CD4-positive, alpha-beta T cell treated with Interleukin-15 for 4 hours (primary cell): ENCODE data around the gene ADAD1.

ENCODE experiments used
- DNase-seq: peaks from one replicate; pipeline ENCODE4 v3.0.0-alpha.2; 2020; ENCODE audit warnings: low spot score

The ADAD1 gene

DNA sequence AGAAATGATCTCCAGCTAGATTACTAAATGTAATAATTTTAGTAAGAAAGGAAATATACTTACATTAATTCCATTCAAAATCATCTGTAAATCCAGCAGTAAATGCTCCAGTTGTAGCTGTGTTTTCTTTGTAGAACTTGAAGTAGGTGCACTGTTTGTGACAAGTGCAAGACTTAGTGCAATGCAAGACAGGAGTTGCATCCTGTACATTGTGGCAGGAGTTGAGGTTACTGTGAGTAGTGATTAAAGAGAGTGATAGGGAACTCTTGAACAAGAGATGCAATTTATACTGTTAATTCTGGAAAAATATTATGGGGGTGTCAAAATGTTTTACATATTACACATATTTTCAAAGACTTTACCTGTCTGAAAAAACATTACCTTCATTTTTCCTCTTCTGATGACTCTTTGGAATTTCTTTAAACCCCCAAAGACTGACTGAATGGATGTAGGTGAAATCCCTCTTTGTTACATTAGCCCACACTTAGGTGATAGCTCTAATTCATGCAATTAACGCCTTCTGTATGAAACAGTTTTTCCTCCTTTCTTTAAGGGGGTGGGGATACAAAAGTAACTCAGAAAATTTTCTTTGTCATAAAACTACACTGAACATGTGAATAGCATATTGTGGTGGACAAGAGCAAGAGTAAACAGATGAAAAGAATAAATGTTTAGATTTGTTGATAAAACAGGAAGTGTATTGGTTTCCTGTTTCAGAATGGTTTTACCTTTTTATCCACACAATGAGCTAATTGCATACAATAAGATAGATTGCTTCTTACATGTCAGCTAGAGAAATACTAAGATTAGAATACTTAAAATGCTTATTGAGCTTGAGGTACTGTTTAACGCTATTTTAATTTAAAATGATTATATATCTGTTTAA is 77.7 kb downstream of the ADAD1 start, which contains the start of gene IL2:
TSS of gene IL2 (minus strand) at position 495 of the 886 bp plus-strand sequence. CDS start at position 210, 285 bp downstream.
- peak; percentile 21 for DNase-seq

DNA sequence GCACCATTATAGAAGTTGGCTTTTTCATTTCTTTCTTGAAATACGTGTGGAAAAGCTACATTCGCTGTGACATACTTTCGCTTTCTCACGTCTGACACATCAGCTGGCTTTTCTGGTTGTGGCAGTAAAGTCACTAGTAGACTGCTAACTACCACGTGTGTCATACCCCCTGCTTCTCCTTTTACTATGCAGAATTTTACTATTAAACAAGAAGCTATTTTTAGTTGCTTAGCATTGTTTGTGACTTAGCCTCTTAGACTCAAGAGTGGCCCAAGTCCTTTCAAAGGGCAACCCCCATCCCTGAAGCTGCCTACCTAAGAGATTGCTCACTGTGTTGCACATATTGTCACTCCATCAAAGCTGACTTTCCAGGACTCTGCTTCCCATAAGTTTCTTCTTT is 79.8 kb downstream of the ADAD1 start:
- DNase-seq: peak; percentile 63

DNA sequence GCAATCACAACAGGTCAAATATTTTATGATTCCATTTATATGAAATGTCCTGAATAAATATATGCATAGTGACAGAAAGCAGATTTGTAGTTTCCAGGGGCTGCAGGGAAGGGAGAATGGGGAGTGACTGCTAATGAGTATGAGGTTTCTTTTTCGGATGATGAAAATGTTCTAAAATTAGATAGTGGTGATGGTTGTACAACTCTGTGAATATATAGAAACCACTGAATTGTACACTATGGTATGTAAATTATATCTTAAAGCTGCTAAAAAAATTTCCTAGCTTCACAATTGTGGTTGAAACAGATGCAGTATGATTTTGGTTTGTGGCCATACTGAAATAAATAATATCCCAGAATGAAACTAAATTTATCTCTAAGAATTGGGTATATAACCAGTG is 90.6 kb downstream of the ADAD1 start:
- DNase-seq: no peak

DNA sequence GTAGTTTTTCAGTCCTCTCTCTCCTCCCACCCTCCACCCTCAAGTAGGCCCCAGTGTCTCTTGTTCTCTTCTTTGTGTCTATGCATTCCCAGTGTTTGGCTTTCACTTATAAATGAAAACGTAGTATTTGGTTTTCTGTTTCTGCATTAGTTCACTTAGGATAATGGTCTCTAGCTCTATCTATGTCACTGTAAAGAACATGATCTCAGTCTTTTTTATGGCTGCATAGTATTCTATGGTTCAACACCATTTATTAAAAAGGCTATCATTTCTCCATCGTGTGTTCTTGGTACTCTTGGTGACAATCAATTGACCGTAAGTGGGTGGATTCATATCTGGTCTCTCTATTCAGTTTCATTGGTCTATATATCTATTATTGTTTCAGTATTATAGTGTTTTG is 96.4 kb downstream of the ADAD1 start:
- DNase-seq: no peak

DNA sequence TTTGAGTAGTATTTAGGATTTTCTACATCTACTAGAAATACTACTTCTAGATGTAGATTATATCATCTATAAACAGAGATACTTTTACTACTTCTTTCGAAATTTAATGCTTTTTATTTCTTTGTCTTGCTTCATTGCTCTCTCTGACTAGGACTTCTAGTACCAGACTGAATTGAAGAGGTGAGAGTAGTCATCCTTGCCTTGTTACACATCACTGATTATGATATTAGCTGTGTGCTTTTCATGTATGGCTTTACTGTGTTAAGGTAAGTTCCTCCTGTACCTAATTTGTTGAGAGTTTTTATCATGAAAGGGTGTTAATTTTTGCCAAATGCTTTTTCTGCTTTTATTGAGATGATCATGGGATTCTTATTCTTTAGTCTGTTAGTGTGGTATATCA is 97.3 kb downstream of the ADAD1 start:
- DNase-seq: no peak

DNA sequence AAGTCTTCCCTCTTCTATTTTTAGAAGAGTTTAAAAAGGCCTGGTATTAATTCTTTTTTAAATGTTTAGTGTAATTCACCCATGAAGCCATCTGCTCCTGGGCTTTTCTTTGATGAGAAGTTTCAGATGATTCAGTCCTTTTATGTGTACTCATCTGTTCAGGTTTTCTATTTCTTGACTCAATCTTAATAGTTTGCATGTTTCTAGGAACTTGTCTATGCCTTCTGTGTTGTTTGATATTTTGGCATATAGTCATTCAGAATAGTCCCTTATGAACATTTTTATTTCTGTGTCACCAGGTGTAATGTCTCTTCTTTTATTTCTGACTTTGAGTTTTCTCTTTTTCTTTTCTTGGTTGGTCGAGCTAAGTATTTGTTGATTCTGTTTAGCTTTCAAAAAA is 97.9 kb downstream of the ADAD1 start:
- DNase-seq: no peak
